GM12875 (cell line): Measurements from ENCODE around the gene CELA2B.

ENCODE experiments used
- H3K4me3 ChIP-seq: one replicate; pipeline ENCODE4 v1.5.1; 2011; ENCODE audit warnings: low read depth, low read length, control low read depth
- CTCF ChIP-seq: IDR thresholded peaks from 2 replicates; pipeline ENCODE4 v1.5.1; 2011; ENCODE audit warnings: low read depth, mild to moderate bottlenecking, control low read depth, inconsistent platforms, low read length, moderate library complexity, borderline replicate concordance; ENCODE audit not compliant: insufficient read depth

The CELA2B gene

GRCh38 chr1:15440357-15440756 is 35.5 kb upstream of the CELA2B start:
- H3K4me3 ChIP-seq, result no peak overlapping the region
- no peak for TF ChIP-seq CTCF

GRCh38 chr1:15441247-15441646 is 34.7 kb upstream of the CELA2B start:
- H3K4me3 ChIP-seq, result no peak overlapping the region
- no peak for TF ChIP-seq CTCF

GRCh38 chr1:15442119-15442518 is 33.8 kb upstream of the CELA2B start:
- no peak overlapping the region for H3K4me3 ChIP-seq
- TF ChIP-seq CTCF, result no peak

GRCh38 chr1:15442759-15443158 is 33.1 kb upstream of the CELA2B start:
- H3K4me3 ChIP-seq, result no peak overlapping the region
- no peak for TF ChIP-seq CTCF

GRCh38 chr1:15443281-15443680 is 32.6 kb upstream of the CELA2B start:
- no peak for TF ChIP-seq CTCF
- H3K4me3 ChIP-seq, result no peak overlapping the region

- no peak for TF ChIP-seq CTCF
- no peak overlapping the region for H3K4me3 ChIP-seq
Measured at GRCh38 chr1:15444468-15445389, 31.2 kb upstream of the CELA2B start.

GRCh38 chr1:15445390-15446122 is 30.3 kb upstream of the CELA2B start:
- H3K4me3 ChIP-seq, result no peak overlapping the region

More at GRCh38 chr1:15445390-15446122, 30.3 kb upstream of the CELA2B start:
- no peak for TF ChIP-seq CTCF
